Mesenteric fat pad (tissue), 1 donor: ENCODE data around the gene SH3TC1. TPM values are rescaled to one million over a fixed set of nuclear protein-coding genes. Genes with fewer than 3 reads are reported as not detected.

Experiments
- DNase-seq: peaks from one replicate; pipeline ENCODE4 v3.0.0-alpha.2; 2020; ENCODE audit warnings: low spot score
- total RNA-seq: library from RNA; stranded (reverse); fragmentation: NEBNext Ultra II Directional; extraction: Animal tissue kit (Norgen Biotek cat#: 25700); gene quantifications from one replicate; pipeline ENCODE4 v1.2.1, GENCODE V29; 2021
- donor health status: DM: yes; HTN: yes; CAD: no.

SH3TC1 gene
- total RNA-seq, 1 donor from 2014 or later: 64.9 TPM

GRCh38 chr4:8198206-8198905 is 734 bp upstream of the SH3TC1 start:
- no peak for DNase-seq

DNA sequence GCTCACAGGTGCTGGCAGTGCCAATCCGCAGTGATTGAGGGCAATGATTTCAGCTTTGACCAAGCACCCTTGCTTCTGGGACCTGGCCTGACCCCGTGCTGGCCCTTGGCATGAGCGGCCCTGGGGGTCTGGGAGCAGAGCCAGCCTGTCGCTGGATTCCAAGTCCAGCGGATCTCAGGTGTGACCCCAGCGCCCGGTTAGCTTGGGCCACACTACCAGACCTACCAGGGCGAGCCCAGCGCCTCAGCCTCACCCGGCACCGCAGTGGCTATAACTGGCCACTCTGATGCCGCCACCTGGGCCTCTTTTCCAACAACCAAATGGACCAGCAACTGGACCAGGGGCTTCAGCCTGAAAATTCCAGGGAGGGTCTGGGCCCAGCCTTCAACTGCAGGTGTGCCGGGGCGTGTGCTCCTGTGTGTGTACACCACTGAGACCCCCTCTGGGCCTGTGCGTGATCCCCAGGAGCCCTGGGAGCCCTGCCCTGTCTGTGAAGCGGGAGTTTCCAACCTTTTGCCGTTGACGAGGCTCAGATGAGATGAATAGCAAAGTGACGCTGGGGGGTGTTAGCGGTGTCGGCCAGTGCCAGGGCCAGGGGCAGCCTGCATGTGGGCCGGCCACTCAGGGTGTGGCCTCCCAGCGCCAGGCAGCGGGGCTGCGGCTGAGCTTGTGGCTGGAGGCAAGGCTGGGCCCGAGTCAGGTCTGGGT is 658 bp downstream of the SH3TC1 start:
- DNase-seq: no peak

DNA sequence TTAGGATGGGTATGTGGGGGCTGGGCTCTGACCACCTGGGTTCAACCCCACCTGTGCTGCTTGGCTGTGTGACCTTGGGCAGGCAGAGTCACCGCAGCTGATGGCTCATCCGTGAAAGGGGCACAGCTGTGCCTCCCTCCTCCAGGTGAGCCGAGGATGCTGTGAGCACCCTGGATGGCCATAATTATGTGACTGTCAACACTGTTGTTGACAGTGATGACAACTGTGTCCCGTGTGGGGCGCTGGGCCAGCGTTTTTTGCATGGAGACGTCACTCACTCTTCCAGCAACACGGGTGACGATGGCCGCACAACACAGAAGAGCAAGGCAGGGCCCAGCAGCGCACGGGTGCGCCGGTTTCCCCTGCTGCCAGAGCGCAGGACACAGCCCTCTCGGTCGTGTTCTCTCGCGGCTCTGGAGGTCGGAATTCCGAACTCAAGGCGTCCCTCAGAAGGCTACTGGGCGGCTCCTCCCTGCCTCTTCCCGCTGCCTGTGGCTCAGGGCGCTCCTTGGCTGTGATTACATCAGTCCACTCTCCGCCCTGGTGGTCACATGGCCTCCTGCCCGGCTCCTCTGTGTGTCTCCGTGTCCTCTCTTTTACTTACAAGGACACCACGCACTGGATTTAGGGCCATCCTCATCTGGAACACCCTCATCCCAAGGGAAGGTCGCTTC is 1.3 kb downstream of the SH3TC1 start:
- no peak for DNase-seq

GRCh38 chr4:8201321-8201781 is 2.3 kb downstream of the SH3TC1 start:
- DNase-seq: no peak

DNA sequence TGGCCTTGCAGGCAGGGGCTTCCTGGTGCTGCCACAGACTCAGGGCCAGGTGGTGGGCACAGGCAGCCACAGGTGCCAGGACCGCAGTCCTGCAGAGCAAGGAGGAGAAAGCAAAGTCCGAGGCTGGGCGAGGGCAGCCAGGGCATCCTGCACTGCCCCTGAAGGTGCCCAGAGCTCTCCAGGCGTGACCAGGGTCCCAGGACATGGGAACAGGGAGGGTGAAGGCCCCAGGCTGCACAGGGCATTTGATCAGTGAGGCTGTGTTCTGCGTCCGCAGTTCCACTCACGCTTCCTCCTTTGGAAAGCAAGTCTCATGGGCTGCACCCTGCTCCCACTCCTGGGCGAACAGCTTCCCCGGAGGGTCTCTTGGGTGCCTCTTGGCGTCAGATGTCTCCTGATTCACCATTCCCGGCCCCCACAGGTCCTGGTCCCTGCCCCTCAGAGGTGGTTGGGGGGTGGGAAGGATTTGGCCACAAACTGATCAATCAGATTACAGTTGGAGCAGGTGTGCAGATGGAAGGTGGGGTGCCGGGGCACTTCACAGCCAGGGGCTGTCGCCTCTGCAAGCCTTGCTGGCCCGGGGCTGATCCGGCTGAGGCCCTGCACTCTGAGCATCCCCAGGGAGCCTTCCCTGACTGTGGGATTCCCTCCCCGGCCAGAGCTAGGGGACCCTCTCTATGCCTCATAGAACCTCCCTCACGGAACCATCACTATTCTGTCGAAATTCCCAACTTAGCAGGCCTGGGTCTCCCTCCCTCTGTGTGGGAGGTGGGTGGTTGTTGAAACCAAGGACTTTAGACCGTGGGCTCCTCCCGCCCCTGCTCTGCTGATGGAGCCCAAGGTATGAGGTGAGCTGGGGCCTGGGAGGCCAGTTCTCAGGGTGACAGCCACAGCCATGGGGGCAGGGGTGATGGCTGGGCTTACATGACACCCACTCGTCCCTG is 3.3 kb downstream of the SH3TC1 start:
- no peak for DNase-seq

GRCh38 chr4:8203052-8203401 is 3.9 kb downstream of the SH3TC1 start:
- no peak for DNase-seq

DNA sequence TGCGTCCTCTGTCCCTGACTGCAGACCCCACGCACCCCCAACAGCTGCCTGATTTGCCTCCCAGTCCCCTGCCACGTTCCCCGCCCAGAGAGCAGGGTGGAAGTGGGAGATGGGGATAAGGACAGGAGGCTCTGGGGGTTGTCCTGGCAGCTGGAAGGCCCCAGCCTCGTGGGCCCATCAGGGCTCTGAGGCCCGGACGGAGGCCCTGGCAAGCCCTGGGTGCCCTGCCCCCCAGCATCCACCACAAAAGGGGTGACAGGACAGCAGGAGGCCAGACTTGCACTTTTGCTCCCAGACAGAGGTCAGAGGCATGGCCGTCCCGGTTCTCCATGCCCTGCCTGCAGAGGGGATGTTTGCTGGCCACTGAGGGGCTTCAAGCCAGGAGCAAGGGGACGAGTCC is 4.7 kb downstream of the SH3TC1 start:
- no peak for DNase-seq

DNA sequence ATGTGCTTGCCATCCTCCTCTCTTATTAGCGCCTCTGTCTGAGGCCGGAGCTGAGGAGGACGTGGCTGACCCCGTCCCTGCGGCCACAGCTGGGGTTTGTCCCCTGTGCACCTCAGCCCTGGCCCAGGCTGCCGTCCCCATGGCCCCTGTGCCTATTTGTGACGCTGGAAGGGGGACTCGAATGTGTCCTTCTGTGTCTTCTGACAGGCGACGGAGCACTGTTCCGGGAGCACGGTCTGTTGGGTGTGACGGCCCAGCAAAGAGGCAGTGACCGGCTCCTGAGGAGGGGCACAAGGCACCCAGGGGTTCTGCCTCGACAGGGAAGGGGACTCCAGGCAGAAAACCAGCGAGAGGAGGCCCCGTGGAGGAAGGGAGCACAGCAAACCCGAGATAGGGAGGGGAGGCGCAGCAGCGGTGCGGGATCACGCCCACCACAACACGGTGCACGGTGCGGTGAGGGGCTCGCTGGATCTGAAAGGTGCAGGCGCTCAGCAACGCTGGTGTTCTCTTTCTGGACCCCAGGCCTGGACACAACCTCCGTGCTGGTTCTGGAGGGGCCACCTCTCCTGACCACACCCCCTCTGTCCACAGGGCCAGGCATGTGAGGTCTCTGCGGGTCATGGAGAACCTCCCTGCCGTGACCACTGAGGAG is 5.6 kb downstream of the SH3TC1 start:
- no peak for DNase-seq

DNA sequence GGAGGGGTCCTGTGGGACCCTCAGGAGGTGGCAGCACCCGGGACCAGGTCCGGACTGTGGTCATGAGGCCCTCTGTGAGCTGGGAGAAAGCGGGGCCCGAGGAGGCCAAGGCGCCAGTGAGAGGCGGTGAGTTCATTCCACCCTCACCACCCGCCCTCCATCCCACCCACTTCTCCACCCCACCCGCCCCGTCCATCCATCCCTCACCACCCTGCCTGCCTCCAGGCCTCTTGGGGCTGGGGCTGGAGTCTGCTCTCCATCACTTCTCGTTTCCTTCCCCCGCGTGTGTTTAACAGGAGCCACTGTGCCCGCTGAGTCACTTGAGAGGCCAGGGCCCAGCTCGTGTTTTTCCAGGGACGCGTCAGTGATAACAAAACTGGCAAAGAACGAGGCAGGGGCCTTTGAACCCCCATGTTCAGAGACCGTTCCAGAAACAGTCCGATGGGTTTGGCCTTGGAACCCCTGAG is 6.2 kb downstream of the SH3TC1 start:
- DNase-seq: no peak

- DNase-seq: no peak
Observed at GRCh38 chr4:8205749-8206611, 6.9 kb downstream of the SH3TC1 start.

GRCh38 chr4:8207314-8207713 is 8.2 kb downstream of the SH3TC1 start:
- DNase-seq: no peak

DNA sequence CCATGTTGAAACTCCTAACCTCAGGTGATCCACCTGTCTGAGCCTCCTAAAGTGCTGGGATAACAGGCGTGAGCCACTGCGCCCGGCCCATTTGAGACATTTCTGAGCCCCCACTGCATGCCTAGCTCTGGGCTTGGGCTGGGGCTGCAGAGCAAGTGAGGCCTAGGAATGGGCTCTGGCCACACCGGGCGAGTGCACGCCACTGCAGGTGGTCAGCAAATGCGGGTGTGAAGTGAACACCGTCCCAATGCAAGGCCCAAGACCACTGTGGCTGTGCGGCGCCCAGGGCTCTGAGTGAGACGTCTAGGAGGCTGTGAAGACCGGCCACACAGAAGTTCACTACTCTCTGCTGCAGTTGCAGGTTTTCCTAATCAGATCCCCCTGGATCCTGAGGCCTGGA is 9.5 kb downstream of the SH3TC1 start:
- DNase-seq: no peak

GRCh38 chr4:8209181-8209874 is 10.2 kb downstream of the SH3TC1 start:
- no peak for DNase-seq

DNA sequence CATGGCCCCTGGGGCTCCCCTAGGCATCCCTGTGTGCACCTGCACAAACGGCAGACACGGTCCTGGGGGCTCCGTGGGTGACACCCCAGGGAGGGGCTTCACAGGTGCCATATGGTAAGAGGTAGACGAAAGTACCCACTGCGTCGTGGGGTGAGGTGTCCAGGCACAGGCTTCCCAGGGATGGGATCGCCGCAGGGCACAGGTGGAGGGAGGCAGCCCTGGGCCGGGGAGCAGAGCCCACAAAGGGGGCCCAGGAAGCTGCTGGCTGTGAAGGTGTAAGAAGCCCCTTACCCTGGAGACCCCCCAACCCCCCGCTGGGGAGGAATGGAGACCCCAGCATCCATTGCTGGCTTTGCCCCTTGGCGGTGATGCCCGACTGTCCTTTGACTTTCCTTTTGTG is 10.9 kb downstream of the SH3TC1 start:
- DNase-seq: no peak

- DNase-seq: no peak
Observed at GRCh38 chr4:8210616-8211015, 11.5 kb downstream of the SH3TC1 start.

- DNase-seq: no peak
Observed at GRCh38 chr4:8211251-8211650, 12.2 kb downstream of the SH3TC1 start.

- DNase-seq: no peak
Observed at GRCh38 chr4:8211737-8212581, 12.9 kb downstream of the SH3TC1 start.

DNA sequence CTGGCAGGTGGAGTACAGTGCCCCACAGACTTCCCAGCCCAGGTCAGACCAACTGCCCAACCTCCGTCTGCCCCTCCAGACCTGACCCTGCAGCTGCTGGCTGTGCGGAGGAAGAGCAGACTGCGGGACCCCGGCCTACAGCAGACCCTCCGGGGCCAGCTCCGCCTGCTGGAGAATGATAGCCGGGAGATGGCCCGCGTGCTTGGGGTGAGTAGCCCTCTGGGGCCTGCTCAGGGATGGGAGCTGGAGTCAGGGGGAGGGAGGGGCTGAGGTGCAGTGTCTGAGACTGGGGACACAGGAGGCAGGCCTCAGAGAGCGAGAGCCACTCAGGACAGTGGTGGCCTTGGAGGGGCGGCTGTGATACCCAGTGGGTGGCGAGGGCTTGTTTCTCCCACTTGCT is 13.5 kb downstream of the SH3TC1 start:
- DNase-seq: no peak
